H1 (cell line): ENCODE data around the gene TSPAN2.

Experiments used
- BRCA1 ChIP-seq: IDR thresholded peaks from 2 replicates; pipeline ENCODE4 v1.6.1; 2012; ENCODE audit warnings: low read depth, low read length, improper control_type of control experiment
- EP300 ChIP-seq, 2 experiments: IDR thresholded peaks; 1 replicate in 1 of 2; 2 replicates in 1 of 2; pipeline ENCODE4 v1.6.1; 2011 to 2012; ENCODE audit warnings: low read depth in 2 of 2, low read length in 2 of 2, mild to moderate bottlenecking in 2 of 2, borderline replicate concordance in 1 of 2, inconsistent platforms in 1 of 2, moderate library complexity in 1 of 2
- POLR2A ChIP-seq, 2 experiments: IDR thresholded peaks; 1 replicate in 1 of 2; 2 replicates in 1 of 2; pipeline ENCODE4 v1.6.1; 2011; ENCODE audit warnings: low read depth in 2 of 2, low read length in 2 of 2, mild to moderate bottlenecking in 2 of 2; ENCODE audit errors: control extremely low read depth in 1 of 2
- RBBP5 ChIP-seq: IDR thresholded peaks from 2 replicates; pipeline ENCODE4 v1.7.1; 2012; ENCODE audit warnings: low read depth, mild to moderate bottlenecking, inconsistent platforms, low read length, moderate library complexity, borderline replicate concordance
- TF ChIP-seq, protein P1 (sequence below), 3 experiments: IDR thresholded peaks; 1 replicate in 2 of 3; 2 replicates in 1 of 3; pipeline versions ENCODE4 v1.5.1 to v1.6.1; 2011; ENCODE audit warnings: low read length in 3 of 3, mild to moderate bottlenecking in 3 of 3, inconsistent platforms in 2 of 3, low read depth in 1 of 3, moderate library complexity in 1 of 3; ENCODE audit not compliant: insufficient read depth in 1 of 3; ENCODE audit errors: control extremely low read depth in 1 of 3

DNA sequence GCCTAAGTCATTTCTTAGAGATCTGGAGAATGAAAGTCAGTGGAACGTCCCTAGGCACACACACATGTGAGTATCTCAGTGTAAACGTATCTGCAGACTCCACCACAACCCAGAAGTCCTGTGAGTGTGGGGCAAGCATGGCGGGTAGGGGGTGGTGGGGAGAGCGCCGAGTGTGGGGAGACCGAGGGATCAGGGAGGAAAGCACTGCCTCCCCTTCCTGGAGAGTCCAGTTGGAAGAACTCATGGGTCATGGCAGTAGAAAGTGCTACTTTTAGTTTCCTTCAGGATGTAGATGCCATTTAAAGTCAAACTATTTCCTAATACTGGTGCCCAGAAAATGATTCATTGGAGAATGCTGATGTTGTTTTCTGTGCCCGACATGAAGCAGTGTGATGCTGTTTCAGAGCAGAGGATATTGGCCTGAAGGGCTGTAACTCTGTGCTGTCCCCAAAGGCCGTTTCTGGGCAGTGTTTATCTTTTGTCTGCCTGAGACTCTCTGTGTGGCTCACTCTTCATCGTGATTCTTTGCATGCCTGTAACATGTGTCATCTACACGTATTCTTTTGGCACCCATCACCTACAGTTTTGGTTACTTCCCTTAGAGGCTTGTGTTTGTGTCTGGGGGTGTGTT, 45.7 kb upstream of the TSPAN2 start:
- no peak for TF ChIP-seq POLR2A (IDR thresholded peaks at IDR 0.05; ENCODE audit: control extremely low read depth in 1 of 2, low read depth in 2 of 2, low read length in 2 of 2)
- no peak for TF ChIP-seq RBBP5
- no peak for TF ChIP-seq BRCA1
- TF ChIP-seq, protein P1, sequence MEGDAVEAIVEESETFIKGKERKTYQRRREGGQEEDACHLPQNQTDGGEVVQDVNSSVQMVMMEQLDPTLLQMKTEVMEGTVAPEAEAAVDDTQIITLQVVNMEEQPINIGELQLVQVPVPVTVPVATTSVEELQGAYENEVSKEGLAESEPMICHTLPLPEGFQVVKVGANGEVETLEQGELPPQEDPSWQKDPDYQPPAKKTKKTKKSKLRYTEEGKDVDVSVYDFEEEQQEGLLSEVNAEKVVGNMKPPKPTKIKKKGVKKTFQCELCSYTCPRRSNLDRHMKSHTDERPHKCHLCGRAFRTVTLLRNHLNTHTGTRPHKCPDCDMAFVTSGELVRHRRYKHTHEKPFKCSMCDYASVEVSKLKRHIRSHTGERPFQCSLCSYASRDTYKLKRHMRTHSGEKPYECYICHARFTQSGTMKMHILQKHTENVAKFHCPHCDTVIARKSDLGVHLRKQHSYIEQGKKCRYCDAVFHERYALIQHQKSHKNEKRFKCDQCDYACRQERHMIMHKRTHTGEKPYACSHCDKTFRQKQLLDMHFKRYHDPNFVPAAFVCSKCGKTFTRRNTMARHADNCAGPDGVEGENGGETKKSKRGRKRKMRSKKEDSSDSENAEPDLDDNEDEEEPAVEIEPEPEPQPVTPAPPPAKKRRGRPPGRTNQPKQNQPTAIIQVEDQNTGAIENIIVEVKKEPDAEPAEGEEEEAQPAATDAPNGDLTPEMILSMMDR (IDR thresholded peaks at IDR 0.05; ENCODE audit: control extremely low read depth in 1 of 3, insufficient read depth in 1 of 3, low read depth in 1 of 3, low read length in 3 of 3), result no peak
- TF ChIP-seq EP300 (IDR thresholded peaks at IDR 0.05; ENCODE audit: borderline replicate concordance in 1 of 2, low read depth in 2 of 2, low read length in 2 of 2), result no peak
